Activated CD8-positive, alpha-beta memory T cell treated with anti-CD3 and anti-CD28 coated beads, Interleukin-2, amount 50 U/mL, for 48 hours (primary cell): ENCODE results near the gene FAM221B.

ENCODE experiments used
- DNase-seq: peaks from one replicate; pipeline ENCODE4 v3.0.0-alpha.2; 2020

FAM221B gene, protein sequence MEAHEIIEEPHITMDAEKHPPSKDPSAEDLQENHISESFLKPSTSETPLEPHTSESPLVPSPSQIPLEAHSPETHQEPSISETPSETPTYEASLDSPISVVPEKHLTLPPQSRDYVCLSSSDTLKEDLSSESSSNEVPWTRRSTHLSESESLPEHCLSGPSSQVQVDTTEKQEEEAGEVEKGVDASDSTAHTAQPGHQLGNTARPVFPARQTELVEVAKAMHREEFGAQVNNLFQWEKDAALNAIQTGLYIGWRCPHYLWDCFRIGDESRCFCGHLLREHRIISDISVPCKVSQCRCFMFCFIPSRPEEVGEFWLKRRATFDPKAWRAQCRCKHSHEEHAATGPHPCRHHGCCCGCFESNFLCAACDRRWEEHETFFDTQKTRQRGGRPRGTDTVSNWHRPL

GRCh38 chr9:35828716-35829083 lies at the start of gene FAM221B:
TSS of gene FAM221B (minus strand) at chr9:35828732. CDS start at chr9:35826161, 2,571 bp downstream.
- DNase-seq: peak; percentile 71

DNA sequence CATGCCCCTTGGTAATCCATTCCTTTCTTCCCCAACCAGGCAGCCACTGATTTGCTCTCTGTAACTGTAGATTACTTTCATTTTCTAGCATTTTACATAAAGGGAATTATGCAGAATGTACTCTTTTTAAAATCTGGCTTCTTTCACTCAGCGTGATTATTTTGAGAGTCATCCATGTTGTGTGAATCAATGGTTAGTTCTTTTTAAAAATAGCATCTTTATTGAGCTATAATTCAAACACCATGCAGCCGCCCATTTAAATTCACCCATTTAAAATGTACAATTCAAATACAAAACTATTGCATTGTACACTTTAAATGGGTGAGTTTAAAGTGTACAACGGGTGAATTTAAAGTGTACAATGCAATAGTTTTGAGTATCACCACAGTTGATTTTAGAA lies 44.0 kb upstream of the FAM221B start:
- DNase-seq: no peak

- peak; percentile 37 for DNase-seq
Measured at GRCh38 chr9:35871545-35871944, 43.0 kb upstream of the FAM221B start.

GRCh38 chr9:35870351-35870923 lies 41.9 kb upstream of the FAM221B start, which contains the start of gene OR13J1:
TSS of gene OR13J1 (minus strand) at chr9:35870401. CDS start at chr9:35870401, 0 bp downstream.
- DNase-seq: no peak

DNA sequence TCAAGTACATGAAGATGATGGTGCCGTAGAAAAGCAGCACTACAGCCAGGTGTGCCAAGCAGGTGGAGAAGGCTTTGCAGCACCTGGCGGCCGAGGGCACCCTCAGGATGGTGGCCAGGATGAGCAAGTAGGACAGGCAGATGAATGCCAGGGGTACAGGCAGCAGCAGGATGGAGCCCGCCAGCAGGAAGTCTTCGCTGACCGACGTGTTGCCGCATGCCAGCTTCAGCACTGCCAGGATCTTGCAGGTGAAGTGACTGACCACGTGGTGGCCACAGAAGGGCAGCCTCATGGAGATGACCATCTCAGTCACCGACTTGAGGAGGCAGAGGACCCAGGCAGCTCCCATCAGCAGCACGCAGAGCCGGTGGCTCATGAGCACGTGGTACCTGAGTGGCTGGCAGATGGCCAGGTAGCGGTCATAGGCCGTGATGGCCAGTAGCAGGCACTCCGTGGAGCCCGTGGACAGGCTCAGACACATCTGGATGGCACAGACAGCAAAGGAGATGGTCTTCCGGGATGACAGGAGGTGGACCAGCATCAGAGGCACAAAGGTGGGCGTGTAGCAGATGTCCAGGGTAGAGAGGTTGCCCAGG lies 41.2 kb upstream of the FAM221B start:
- DNase-seq: peak; percentile 35

DNA sequence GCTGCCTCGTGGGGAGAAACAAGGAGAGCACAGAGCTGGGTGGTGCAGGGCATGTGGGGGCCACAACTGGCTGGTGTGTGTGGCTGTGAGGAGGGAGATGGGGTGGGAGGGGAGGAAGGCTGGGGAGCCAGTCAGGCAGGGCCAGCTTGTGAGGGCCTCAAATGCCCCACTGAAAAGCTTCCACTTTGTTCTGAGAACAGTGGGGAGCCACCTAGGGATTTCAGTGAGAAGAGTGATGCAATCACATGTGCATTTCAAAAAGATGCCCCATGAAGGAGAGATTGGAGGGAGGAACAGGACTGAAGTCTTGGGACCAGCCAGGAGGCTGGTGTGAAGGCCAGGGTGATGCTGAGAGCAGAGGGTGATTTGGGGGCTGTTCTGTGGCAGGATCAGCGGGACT lies 40.4 kb upstream of the FAM221B start:
- no peak for DNase-seq

- DNase-seq: peak; percentile 23
Measured at GRCh38 chr9:35867538-35867937, 39.0 kb upstream of the FAM221B start.

GRCh38 chr9:35864695-35865255 lies 36.2 kb upstream of the FAM221B start:
- DNase-seq: peak; percentile 13

GRCh38 chr9:35863583-35863982 lies 35.1 kb upstream of the FAM221B start:
- peak; percentile 36 for DNase-seq

DNA sequence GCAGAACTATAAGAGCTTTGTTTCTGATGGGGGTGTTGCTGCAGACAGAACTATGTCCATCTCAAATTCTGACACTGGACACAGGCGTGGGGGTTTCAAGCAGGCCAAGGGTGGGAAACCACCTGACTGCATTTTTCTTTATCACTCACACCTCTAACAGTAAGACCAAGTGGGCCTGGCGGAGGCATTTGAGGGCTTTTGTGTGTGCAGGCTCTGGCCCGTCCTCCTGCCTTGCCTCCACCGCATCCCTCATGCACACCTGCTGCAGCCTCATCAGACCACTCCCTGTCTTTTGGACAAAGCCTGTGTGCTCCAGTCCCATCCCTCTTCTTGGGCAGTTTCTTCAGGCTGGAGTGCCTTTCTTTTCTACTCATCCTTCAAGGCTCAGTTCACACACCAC lies 33.8 kb upstream of the FAM221B start:
- no peak for DNase-seq

DNA sequence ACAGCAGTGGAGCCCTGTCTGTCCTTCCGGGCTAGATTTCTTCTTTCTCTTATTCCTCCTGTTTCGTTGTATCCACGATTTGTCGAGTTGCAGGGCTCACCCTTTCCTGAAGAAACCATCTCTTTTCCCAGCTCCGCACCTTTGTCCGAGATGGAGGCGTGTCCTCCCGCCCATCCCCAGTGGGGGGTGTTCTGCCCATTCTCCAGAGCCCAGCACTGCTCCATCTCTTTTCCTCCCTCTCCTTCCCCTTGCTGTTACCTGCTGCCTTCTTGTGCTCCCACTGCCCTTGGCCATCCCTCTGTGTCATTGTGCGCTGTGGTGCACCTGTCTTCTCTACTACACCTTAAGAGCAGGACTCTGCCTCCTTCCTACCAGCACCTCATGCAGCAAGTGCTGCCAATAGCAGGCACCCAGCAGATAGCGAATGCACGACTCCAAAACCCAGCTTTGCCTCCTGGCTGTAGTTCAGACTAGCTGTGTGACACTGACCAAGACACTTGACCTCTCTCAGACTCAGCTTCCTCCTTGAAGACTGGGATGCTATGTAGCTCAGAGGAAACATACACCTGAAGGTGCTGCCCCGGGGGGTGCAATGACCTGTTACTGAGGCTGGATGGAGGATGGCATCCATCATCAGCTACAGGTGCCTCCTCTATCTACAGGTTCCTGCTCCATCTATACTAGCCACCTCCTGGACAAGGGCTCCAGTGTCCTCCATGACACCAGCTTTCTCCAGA lies 32.8 kb upstream of the FAM221B start:
- no peak for DNase-seq

- no peak for DNase-seq
Measured at GRCh38 chr9:35859990-35860339, 31.4 kb upstream of the FAM221B start.

- DNase-seq: peak; percentile 43
Measured at GRCh38 chr9:35859310-35859989, 30.9 kb upstream of the FAM221B start.

GRCh38 chr9:35858458-35858857 lies 29.9 kb upstream of the FAM221B start:
- DNase-seq: peak; percentile 7

DNA sequence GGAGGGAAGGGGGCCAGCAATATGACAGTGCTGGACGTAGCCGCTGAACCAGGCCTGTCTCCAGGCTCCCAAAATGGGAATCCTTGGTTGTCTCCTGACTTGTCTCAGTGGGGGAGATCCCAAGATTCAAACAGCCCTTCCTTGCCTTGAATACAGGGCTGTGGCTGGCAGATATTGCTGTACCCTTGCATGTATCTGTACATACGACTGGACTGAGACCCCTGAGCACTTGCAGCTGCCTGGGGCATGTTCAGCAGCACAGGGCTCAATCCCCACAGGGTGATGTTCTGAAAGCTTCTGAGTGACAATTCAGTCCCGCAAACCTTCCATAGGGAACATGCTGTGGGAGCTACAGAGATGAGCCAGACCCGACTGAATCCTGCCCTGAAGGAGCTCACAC lies 28.4 kb upstream of the FAM221B start:
- peak; percentile 13 for DNase-seq

GRCh38 chr9:35856206-35856605 lies 27.7 kb upstream of the FAM221B start:
- no peak for DNase-seq

DNA sequence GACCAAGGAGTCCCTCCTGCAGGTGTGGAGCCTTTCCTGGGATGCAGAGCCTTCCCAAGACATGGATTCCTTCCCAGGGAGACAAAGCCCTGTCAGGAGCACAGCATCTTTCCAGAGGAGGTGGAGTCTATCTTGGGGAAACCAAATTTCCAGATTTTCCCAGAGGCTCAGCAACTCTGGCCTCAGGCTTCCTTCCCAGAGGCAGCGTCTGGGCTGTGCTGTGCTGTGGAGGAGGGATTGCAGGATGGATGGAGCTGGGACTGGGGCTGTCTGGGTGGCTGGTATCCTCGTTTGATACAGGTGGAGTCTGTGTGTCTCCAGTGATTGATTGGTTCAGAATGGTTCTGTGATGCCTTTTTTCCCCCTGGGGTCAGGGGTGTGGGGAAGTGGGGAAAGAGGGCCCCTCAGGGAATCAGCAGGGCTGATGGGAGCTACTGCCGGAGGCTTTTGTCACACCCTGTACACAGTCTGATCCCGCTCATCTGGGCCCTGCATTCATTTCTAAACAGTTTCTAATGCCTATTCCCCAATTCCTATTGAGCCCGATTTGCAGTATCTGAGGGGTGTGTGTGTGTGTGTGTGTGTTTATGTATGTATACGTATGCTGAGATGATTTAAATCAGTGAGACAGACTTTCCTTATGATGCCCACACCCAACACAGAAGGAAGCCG lies 25.7 kb upstream of the FAM221B start:
- DNase-seq: peak; percentile 37

GRCh38 chr9:35852876-35853865 lies 24.6 kb upstream of the FAM221B start:
- DNase-seq: peak; percentile 42

DNA sequence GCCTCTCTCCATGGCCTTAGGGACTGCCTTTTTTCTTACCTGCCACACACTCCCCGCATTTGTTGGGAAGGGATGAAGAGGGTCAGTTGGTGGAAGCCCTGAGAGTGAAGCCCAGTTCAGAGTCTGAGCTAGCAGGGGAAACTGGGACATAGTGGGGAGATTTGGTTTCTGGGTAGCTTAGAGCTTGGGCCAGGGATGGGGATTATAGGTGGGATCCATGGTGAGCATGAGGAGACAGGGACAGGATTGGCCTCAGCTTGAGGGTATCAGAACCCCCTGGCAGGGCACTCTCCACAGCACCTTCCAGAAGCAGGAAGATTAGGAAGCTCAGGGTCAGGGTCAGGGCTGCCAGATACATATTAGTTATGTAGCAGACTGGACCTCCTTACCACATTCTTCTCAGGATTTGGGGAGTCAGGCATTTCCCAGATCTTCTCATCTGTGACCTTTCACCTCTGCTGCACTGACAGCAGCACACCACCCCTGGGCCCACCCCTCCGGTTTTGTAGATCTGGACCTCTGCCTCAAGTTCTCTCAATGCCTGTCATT lies 23.8 kb upstream of the FAM221B start:
- peak; percentile 18 for DNase-seq
